ENCODE results near the gene ARID4B.

DNA sequence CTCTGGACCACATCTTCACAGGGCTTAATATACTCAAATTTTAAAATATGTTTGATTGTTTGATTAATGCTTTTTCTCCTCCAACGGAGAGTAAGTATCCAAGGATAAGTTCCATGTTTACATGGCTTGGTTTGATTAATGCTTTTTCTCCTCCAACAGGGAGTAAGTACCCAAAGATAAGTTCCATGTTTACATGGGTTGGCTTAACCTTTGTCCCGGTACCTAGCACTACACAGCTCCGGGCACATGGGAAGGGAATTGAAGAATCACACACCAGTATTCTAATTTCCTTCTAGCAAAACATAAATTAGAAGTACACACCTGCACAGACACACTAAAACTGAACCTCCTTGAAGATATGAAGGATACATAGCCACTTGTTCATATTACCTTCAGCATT is 77.5 kb downstream of the ARID4B start:
- TF ChIP-seq, protein P1, sequence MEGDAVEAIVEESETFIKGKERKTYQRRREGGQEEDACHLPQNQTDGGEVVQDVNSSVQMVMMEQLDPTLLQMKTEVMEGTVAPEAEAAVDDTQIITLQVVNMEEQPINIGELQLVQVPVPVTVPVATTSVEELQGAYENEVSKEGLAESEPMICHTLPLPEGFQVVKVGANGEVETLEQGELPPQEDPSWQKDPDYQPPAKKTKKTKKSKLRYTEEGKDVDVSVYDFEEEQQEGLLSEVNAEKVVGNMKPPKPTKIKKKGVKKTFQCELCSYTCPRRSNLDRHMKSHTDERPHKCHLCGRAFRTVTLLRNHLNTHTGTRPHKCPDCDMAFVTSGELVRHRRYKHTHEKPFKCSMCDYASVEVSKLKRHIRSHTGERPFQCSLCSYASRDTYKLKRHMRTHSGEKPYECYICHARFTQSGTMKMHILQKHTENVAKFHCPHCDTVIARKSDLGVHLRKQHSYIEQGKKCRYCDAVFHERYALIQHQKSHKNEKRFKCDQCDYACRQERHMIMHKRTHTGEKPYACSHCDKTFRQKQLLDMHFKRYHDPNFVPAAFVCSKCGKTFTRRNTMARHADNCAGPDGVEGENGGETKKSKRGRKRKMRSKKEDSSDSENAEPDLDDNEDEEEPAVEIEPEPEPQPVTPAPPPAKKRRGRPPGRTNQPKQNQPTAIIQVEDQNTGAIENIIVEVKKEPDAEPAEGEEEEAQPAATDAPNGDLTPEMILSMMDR (optimal IDR thresholded peaks at IDR 0.05 in 1 of 3, IDR thresholded peaks at IDR 0.05 in 1 of 3, conservative IDR thresholded peaks at IDR 0.05 in 1 of 3; ENCODE audit: extremely low read depth in 1 of 3, insufficient read depth in 2 of 3, low read length in 3 of 3): no peak
- TF ChIP-seq EZH2 (IDR thresholded peaks at IDR 0.05; ENCODE audit: low read length): no peak

All from keratinocyte (primary cell).